ENCODE measurements around the gene HAUS8. TPM values are rescaled to one million over a fixed set of nuclear protein-coding genes. Genes with fewer than 3 reads are reported as not detected.
A peak's percentile ranks its signal among the peaks of the same experiment; 100 is the strongest.

Gene HAUS8
- total RNA-seq, 2 experiments from 2014 or later, result 47.3 to 74.1 TPM

GRCh38 chr19:17023805-17024204 is 51.4 kb downstream of the HAUS8 start:
- POLR2A ChIA-PET, result no interaction called here
- Histone ChIP-seq H3K36me3 (ENCODE audit: insufficient read depth, low read length) (no peaks in the 10 kb centered on the region), H3K4me3 (ENCODE audit: low read depth, low read length, poor library complexity, severe bottlenecking) (no peak overlapping the region), H2AFZ (ENCODE audit: low read length) (no peak overlapping the region), H4K20me1 (ENCODE audit: insufficient read depth, low read length) (no peaks in the 10 kb centered on the region), H3K27ac (ENCODE audit: low read depth, low read length, poor library complexity, severe bottlenecking) (no peak overlapping the region), H3K4me1 (ENCODE audit: insufficient read depth, low read length, poor library complexity, severe bottlenecking) (peaks cover 31% of the 10 kb centered on the region), H3K4me2 (ENCODE audit: low read length) (peak overlapping the region; percentile 17; the same call in 1 of the 2 replicates), H3K79me2 (ENCODE audit: insufficient read depth, low read depth, low read length) (no peaks in the 10 kb centered on the region), H3K9me3 (ENCODE audit: low read length) (peaks cover 4% of the 10 kb centered on the region; the same call in 1 of the 2 replicates), H3K9me2 (ENCODE audit: insufficient read depth, low read length) (no peaks in the 10 kb centered on the region)
- TF ChIP-seq EZH2phosphoT487 (IDR thresholded peaks at IDR 0.05; ENCODE audit: borderline replicate concordance, low read depth, low read length) (no peak), CTCF (conservative IDR thresholded peaks at IDR 0.05; ENCODE audit: low read length) (no peak)
- no peak for DNase-seq (ENCODE audit: low spot score)
- BruUV-seq (replicated peaks), result no TSS peak
- intact Hi-C loops (cut with micrococcal nuclease; ENCODE audit: unreplicated experiment), result no loop called here
- CTCF ChIA-PET (ENCODE audit: unreplicated experiment), result no interaction called here

GRCh38 chr19:17022738-17023137 is 52.5 kb downstream of the HAUS8 start:
- POLR2A ChIA-PET, result interaction anchor here (1.2 kb wide), 1 partner anchor 10 kb away, joined by 4 read pairs; no protein-coding TSS in a partner anchor
- no TSS peak for BruUV-seq (replicated peaks)
- no peak for DNase-seq (ENCODE audit: low spot score)
- H4K20me1 ChIP-seq (ENCODE audit: insufficient read depth, low read length), result no peaks in the 10 kb centered on the region
- TF ChIP-seq CTCF (conservative IDR thresholded peaks at IDR 0.05; ENCODE audit: low read length) (no peak), EZH2phosphoT487 (IDR thresholded peaks at IDR 0.05; ENCODE audit: borderline replicate concordance, low read depth, low read length) (no peak)
- CTCF ChIA-PET (ENCODE audit: unreplicated experiment), result no interaction called here
- no peak overlapping the region for H3K4me2 ChIP-seq (ENCODE audit: low read length)
- no peak overlapping the region for H3K27ac ChIP-seq (ENCODE audit: low read depth, low read length, poor library complexity, severe bottlenecking)
- intact Hi-C loops (cut with micrococcal nuclease; ENCODE audit: unreplicated experiment), result no loop called here
- H3K9me2 ChIP-seq (ENCODE audit: insufficient read depth, low read length), result no peaks in the 10 kb centered on the region
- H3K9me3 ChIP-seq (ENCODE audit: low read length), result peaks cover 4% of the 10 kb centered on the region; the same call in 1 of the 2 replicates
- H2AFZ ChIP-seq (ENCODE audit: low read length), result no peak overlapping the region
- no peaks in the 10 kb centered on the region for H3K36me3 ChIP-seq (ENCODE audit: insufficient read depth, low read length)
- H3K4me1 ChIP-seq (ENCODE audit: insufficient read depth, low read length, poor library complexity, severe bottlenecking), result peaks cover 31% of the 10 kb centered on the region
- H3K4me3 ChIP-seq (ENCODE audit: low read depth, low read length, poor library complexity, severe bottlenecking), result no peak overlapping the region
- H3K79me2 ChIP-seq (ENCODE audit: insufficient read depth, low read depth, low read length), result no peaks in the 10 kb centered on the region

GRCh38 chr19:17021793-17022590 is 53.3 kb downstream of the HAUS8 start:
- DNase-seq (ENCODE audit: low spot score), result no peak
- Histone ChIP-seq H3K4me3 (ENCODE audit: low read depth, low read length, poor library complexity, severe bottlenecking) (no peak overlapping the region), H3K79me2 (ENCODE audit: insufficient read depth, low read depth, low read length) (no peaks in the 10 kb centered on the region), H3K27ac (ENCODE audit: low read depth, low read length, poor library complexity, severe bottlenecking) (no peak overlapping the region), H3K4me2 (ENCODE audit: low read length) (no peak overlapping the region), H4K20me1 (ENCODE audit: insufficient read depth, low read length) (no peaks in the 10 kb centered on the region), H3K36me3 (ENCODE audit: insufficient read depth, low read length) (no peaks in the 10 kb centered on the region), H3K9me2 (ENCODE audit: insufficient read depth, low read length) (no peaks in the 10 kb centered on the region), H2AFZ (ENCODE audit: low read length) (no peak overlapping the region; the same call in 1 of the 2 replicates), H3K4me1 (ENCODE audit: insufficient read depth, low read length, poor library complexity, severe bottlenecking) (peaks cover 31% of the 10 kb centered on the region), H3K9me3 (ENCODE audit: low read length) (peaks cover 4% of the 10 kb centered on the region; the same call in 1 of the 2 replicates)
- intact Hi-C loops (cut with micrococcal nuclease; ENCODE audit: unreplicated experiment), result no loop called here
- ChIA-PET CTCF (ENCODE audit: unreplicated experiment) (no interaction called here), POLR2A (interaction anchor here (1.2 kb wide), 1 partner anchor 9 kb away, joined by 4 read pairs; no protein-coding TSS in a partner anchor)
- TF ChIP-seq CTCF (conservative IDR thresholded peaks at IDR 0.05; ENCODE audit: low read length), result no peak
- no peak for TF ChIP-seq EZH2phosphoT487 (IDR thresholded peaks at IDR 0.05; ENCODE audit: borderline replicate concordance, low read depth, low read length)
- no TSS peak for BruUV-seq (replicated peaks)
